ENCODE data around the gene FAM210A.
"Not testable (repeated sequence)": the region's sequence is repeated elsewhere in the genome, so short reads cannot be mapped to it uniquely, and the experiment has no call there.

Gene FAM210A

GRCh38 chr18:13696961-13697360 is 29.4 kb downstream of the FAM210A start:
- H3K18ac ChIP-seq (ENCODE audit: low read depth in 1 of 2, low read length in 2 of 2) = no peak overlapping the region
- H3K36me3 ChIP-seq (ENCODE audit: control insufficient read depth in 1 of 2, insufficient read depth in 2 of 2, low read depth in 1 of 2, low read length in 2 of 2) = no peaks in the 10 kb centered on the region
- no peak overlapping the region for H2AFZ ChIP-seq (ENCODE audit: low read depth, low read length)
- no peak overlapping the region for H3K4me3 ChIP-seq (ENCODE audit: insufficient read depth in 1 of 2, low read depth in 1 of 2, low read length in 2 of 2)
- H2BK120ac ChIP-seq (ENCODE audit: low read depth, low read length) = no peak overlapping the region
- H3K23ac ChIP-seq (ENCODE audit: low read length in 2 of 2) = no peak overlapping the region
- no peak overlapping the region for H3K4ac ChIP-seq (ENCODE audit: low read depth in 1 of 2, low read length in 2 of 2)
- H3K27ac ChIP-seq (ENCODE audit: low read length, poor library complexity, severe bottlenecking) = no peak overlapping the region
- no peak overlapping the region for H3K4me2 ChIP-seq (ENCODE audit: low read length, poor library complexity, severe bottlenecking)
- no peaks in the 10 kb centered on the region for H3K27me3 ChIP-seq (ENCODE audit: control insufficient read depth in 1 of 2, insufficient read depth in 1 of 2, low read length in 2 of 2)
- no peak overlapping the region for H2BK15ac ChIP-seq (ENCODE audit: low read depth, poor library complexity, severe bottlenecking)
- peak; percentile 6 for DNase-seq
- H3K9me3 ChIP-seq (ENCODE audit: control insufficient read depth, low read length) = no peaks in the 10 kb centered on the region
- no peak overlapping the region for H3K9ac ChIP-seq (ENCODE audit: low read length)
- no peak overlapping the region for H2BK5ac ChIP-seq (ENCODE audit: low read depth, low read length, poor library complexity, severe bottlenecking)
- no peak overlapping the region for H4K91ac ChIP-seq (ENCODE audit: low read length)
- H2AK5ac ChIP-seq (ENCODE audit: low read length, severe bottlenecking) = no peak overlapping the region
- no peak overlapping the region for H4K8ac ChIP-seq (ENCODE audit: low read length)
- H2BK12ac ChIP-seq (ENCODE audit: low read length in 2 of 2) = no peak overlapping the region
- no peak overlapping the region for H3K14ac ChIP-seq (ENCODE audit: low read length in 2 of 2)
- H3K79me1 ChIP-seq (replicated peaks; ENCODE audit: low read length, poor library complexity, severe bottlenecking) = peaks cover 20% of the 10 kb centered on the region
- 95% methylated on average over 3 of the region's 3 CpGs for WGBS
- no peaks in the 10 kb centered on the region for H3K4me1 ChIP-seq (ENCODE audit: control insufficient read depth, insufficient read depth, low read depth, low read length)

DNA sequence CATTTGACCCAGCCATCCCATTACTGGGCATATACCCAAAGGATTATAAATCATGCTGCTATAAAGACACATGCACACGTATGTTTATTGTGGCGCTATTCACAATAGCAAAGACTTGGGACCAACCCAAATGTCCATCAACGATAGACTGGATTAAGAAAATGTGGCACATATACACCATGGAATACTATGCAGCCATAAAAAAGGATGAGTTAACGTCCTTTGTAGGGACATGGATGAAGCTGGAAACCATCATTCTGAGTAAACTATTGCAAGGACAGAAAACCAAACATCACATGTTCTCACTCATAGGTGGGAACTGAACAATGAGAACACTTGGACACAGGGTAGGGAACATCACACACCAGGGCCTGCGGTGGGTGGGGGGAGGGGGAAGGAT is 31.0 kb downstream of the FAM210A start:
- H2BK12ac ChIP-seq (ENCODE audit: low read length in 2 of 2); H2BK15ac ChIP-seq (ENCODE audit: low read depth, poor library complexity, severe bottlenecking); H3K4ac ChIP-seq (ENCODE audit: low read depth in 1 of 2, low read length in 2 of 2); DNase-seq; H2BK120ac ChIP-seq (ENCODE audit: low read depth, low read length); H4K8ac ChIP-seq (ENCODE audit: low read length); H2AFZ ChIP-seq (ENCODE audit: low read depth, low read length); H3K4me3 ChIP-seq (ENCODE audit: insufficient read depth in 1 of 2, low read depth in 1 of 2, low read length in 2 of 2); H3K27ac ChIP-seq (ENCODE audit: low read length, poor library complexity, severe bottlenecking); H3K4me1 ChIP-seq (ENCODE audit: control insufficient read depth, insufficient read depth, low read depth, low read length); H3K36me3 ChIP-seq (ENCODE audit: control insufficient read depth in 1 of 2, insufficient read depth in 2 of 2, low read depth in 1 of 2, low read length in 2 of 2); H3K9me3 ChIP-seq (ENCODE audit: control insufficient read depth, low read length); H3K27me3 ChIP-seq (ENCODE audit: control insufficient read depth in 1 of 2, insufficient read depth in 1 of 2, low read length in 2 of 2); H3K4me2 ChIP-seq (ENCODE audit: low read length, poor library complexity, severe bottlenecking); H3K14ac ChIP-seq (ENCODE audit: low read length in 2 of 2); H3K23ac ChIP-seq (ENCODE audit: low read length in 2 of 2); H4K91ac ChIP-seq (ENCODE audit: low read length); H3K18ac ChIP-seq (ENCODE audit: low read depth in 1 of 2, low read length in 2 of 2); H2AK5ac ChIP-seq (ENCODE audit: low read length, severe bottlenecking); H3K9ac ChIP-seq (ENCODE audit: low read length); H2BK5ac ChIP-seq (ENCODE audit: low read depth, low read length, poor library complexity, severe bottlenecking): not testable (repeated sequence)
- no CpG with 5 or more reads among the region's 5 CpGs for WGBS
- peaks cover 14% of the 10 kb centered on the region for H3K79me1 ChIP-seq (replicated peaks; ENCODE audit: low read length, poor library complexity, severe bottlenecking)

DNA sequence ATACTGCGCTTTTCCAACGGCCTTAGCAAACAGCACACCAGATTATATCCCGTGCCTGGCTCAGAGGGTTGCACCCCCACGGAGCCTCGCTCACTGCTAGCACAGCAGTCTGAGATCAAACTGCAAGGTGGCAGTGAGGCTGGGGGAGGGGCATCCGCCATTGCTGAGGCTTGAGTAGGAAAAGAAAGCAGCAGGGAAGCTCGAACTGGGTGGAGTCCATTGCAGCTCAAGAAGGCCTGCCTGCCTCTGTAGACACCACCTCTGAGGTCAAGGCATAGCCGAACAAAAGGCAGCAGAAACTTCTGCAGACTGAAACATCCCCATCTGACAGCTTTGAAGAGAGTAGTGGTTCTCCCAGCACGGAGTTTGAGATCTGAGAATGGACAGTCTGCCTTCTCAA is 36.3 kb downstream of the FAM210A start:
- not testable (repeated sequence) for H4K91ac ChIP-seq (ENCODE audit: low read length); H3K4me3 ChIP-seq (ENCODE audit: insufficient read depth in 1 of 2, low read depth in 1 of 2, low read length in 2 of 2); H3K23ac ChIP-seq (ENCODE audit: low read length in 2 of 2); H3K18ac ChIP-seq (ENCODE audit: low read depth in 1 of 2, low read length in 2 of 2); H3K9ac ChIP-seq (ENCODE audit: low read length); H2AFZ ChIP-seq (ENCODE audit: low read depth, low read length); H3K4me2 ChIP-seq (ENCODE audit: low read length, poor library complexity, severe bottlenecking); H4K8ac ChIP-seq (ENCODE audit: low read length); H3K4ac ChIP-seq (ENCODE audit: low read depth in 1 of 2, low read length in 2 of 2); H3K27me3 ChIP-seq (ENCODE audit: control insufficient read depth in 1 of 2, insufficient read depth in 1 of 2, low read length in 2 of 2); H2BK120ac ChIP-seq (ENCODE audit: low read depth, low read length); H3K27ac ChIP-seq (ENCODE audit: low read length, poor library complexity, severe bottlenecking); DNase-seq; H2BK15ac ChIP-seq (ENCODE audit: low read depth, poor library complexity, severe bottlenecking); H3K4me1 ChIP-seq (ENCODE audit: control insufficient read depth, insufficient read depth, low read depth, low read length); H2BK12ac ChIP-seq (ENCODE audit: low read length in 2 of 2); H3K36me3 ChIP-seq (ENCODE audit: control insufficient read depth in 1 of 2, insufficient read depth in 2 of 2, low read depth in 1 of 2, low read length in 2 of 2); H2BK5ac ChIP-seq (ENCODE audit: low read depth, low read length, poor library complexity, severe bottlenecking); H3K9me3 ChIP-seq (ENCODE audit: control insufficient read depth, low read length); H3K14ac ChIP-seq (ENCODE audit: low read length in 2 of 2); H2AK5ac ChIP-seq (ENCODE audit: low read length, severe bottlenecking)
- H3K79me1 ChIP-seq (replicated peaks; ENCODE audit: low read length, poor library complexity, severe bottlenecking) = peaks cover 20% of the 10 kb centered on the region
- 98% methylated on average over 9 of the region's 9 CpGs for WGBS

DNA sequence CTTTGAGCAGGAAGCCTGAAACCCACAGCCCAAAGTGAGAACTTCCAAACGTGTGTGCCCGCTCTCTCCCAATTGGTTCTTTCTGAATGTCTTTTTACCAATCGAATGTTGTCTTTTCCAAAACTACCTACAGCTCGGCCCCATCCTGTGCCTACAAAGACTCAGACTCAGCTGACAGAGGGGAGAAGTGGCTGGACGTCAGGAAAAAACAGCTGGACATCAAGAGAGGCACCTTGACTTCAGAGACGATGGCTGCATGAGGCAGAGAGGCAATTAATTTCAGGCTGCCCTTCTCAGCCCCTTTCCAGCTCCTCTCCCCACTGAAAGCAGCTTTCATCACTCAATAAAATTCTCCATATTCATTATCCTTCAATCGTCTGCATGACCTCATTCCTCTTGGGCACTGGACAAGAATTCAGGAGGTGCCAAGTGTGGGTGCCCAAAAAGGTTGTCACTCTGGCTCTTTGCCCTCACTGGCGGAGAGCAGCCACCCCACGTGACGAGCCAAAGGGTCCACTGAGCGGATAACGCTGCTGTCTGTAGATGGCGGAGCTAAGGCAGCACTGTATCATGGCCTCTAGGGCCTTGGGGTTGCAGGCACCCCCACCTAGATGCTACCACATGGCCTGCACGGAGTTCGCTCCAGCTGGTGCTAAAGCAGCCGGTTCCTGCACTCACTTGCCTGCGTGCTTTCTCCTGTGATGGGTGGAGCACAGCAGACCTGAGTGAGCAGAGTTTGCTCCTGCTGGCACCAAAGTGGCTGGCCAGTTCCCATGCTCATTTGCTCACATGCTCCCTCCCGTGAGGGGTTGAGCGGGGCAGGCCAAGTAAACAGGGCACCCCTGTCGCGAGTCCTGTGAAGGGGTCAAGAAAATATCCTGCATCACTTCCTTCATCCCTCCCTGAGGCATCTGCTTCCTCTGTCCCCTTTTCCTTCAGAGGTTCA is 37.9 kb downstream of the FAM210A start:
- Histone ChIP-seq H2AFZ (ENCODE audit: low read depth, low read length) (no peak overlapping the region), H3K4me2 (ENCODE audit: low read length, poor library complexity, severe bottlenecking) (no peak overlapping the region), H2BK120ac (ENCODE audit: low read depth, low read length) (no peak overlapping the region), H2BK15ac (ENCODE audit: low read depth, poor library complexity, severe bottlenecking) (no peak overlapping the region), H4K91ac (ENCODE audit: low read length) (no peak overlapping the region), H3K9me3 (ENCODE audit: control insufficient read depth, low read length) (no peaks in the 10 kb centered on the region), H2BK5ac (ENCODE audit: low read depth, low read length, poor library complexity, severe bottlenecking) (no peak overlapping the region), H3K4ac (ENCODE audit: low read depth in 1 of 2, low read length in 2 of 2) (no peak overlapping the region), H3K18ac (ENCODE audit: low read depth in 1 of 2, low read length in 2 of 2) (no peak overlapping the region), H3K79me1 (replicated peaks; ENCODE audit: low read length, poor library complexity, severe bottlenecking) (peaks cover 22% of the 10 kb centered on the region), H3K9ac (ENCODE audit: low read length) (no peak overlapping the region), H3K4me3 (ENCODE audit: insufficient read depth in 1 of 2, low read depth in 1 of 2, low read length in 2 of 2) (no peak overlapping the region), H3K23ac (ENCODE audit: low read length in 2 of 2) (no peak overlapping the region), H2BK12ac (ENCODE audit: low read length in 2 of 2) (no peak overlapping the region), H2AK5ac (ENCODE audit: low read length, severe bottlenecking) (no peak overlapping the region), H3K27me3 (ENCODE audit: control insufficient read depth in 1 of 2, insufficient read depth in 1 of 2, low read length in 2 of 2) (no peaks in the 10 kb centered on the region), H3K14ac (ENCODE audit: low read length in 2 of 2) (no peak overlapping the region), H4K8ac (ENCODE audit: low read length) (no peak overlapping the region), H3K27ac (ENCODE audit: low read length, poor library complexity, severe bottlenecking) (no peak overlapping the region), H3K36me3 (ENCODE audit: control insufficient read depth in 1 of 2, insufficient read depth in 2 of 2, low read depth in 1 of 2, low read length in 2 of 2) (peaks cover 0 to 4% of the 10 kb centered on the region in 2 experiments), H3K4me1 (ENCODE audit: control insufficient read depth, insufficient read depth, low read depth, low read length) (no peaks in the 10 kb centered on the region)
- 92% methylated on average over 21 of the region's 21 CpGs for WGBS
- DNase-seq = no peak
